Neural cell (in vitro differentiated cells): Measurements from ENCODE around the gene HOXC13. TPM values are rescaled to one million over a fixed set of nuclear protein-coding genes. Genes with fewer than 3 reads are reported as not detected.

ENCODE experiments used
- H2AFZ ChIP-seq: fragments of 200-600, 300-800 bp; sonication (generic), shearing (Covaris generic); 2 replicates; pipeline ENCODE4 v1.6.0; 2014; ENCODE audit warnings: low read depth, mild to moderate bottlenecking, antibody characterized with exemption, low read length, moderate library complexity
- H3F3A ChIP-seq: fragments of 200-600 bp; shearing (Covaris generic); 2 replicates; pipeline ENCODE4 v1.6.1; 2016; ENCODE audit warnings: mild to moderate bottlenecking, moderate library complexity, mixed read lengths, antibody characterized with exemption, low read length; ENCODE audit not compliant: insufficient read depth, poor library complexity, severe bottlenecking
- H3K27ac ChIP-seq: fragments of 200-600, 300-800 bp; sonication (generic), shearing (Covaris generic); 2 replicates; pipeline ENCODE4 v1.5.1; 2014; ENCODE audit warnings: mild to moderate bottlenecking, low read length, moderate library complexity
- H3K27me3 ChIP-seq: fragments of 300-800, 200-600 bp; sonication (generic), shearing (Covaris generic); 2 replicates; pipeline ENCODE4 v1.6.0; 2014; ENCODE audit warnings: mild to moderate bottlenecking, low read depth, low read length, moderate library complexity; ENCODE audit not compliant: insufficient read depth
- H3K36me3 ChIP-seq: fragments of 300-800, 200-600 bp; sonication (generic), shearing (Covaris generic); 2 replicates; pipeline ENCODE4 v1.5.1; 2014; ENCODE audit warnings: mild to moderate bottlenecking, antibody characterized with exemption, low read length, moderate library complexity; ENCODE audit not compliant: insufficient read depth
- H3K4me2 ChIP-seq: fragments of 300-800, 200-600 bp; sonication (generic), shearing (Covaris generic); 2 replicates; pipeline ENCODE4 v1.6.0; 2014; ENCODE audit warnings: mild to moderate bottlenecking, low read length
- H3K4me3 ChIP-seq: fragments of 300-800, 200-600 bp; sonication (generic), shearing (Covaris generic); 2 replicates; pipeline ENCODE4 v1.5.1; 2014; ENCODE audit warnings: mild to moderate bottlenecking, low read length, moderate library complexity
- H3K79me2 ChIP-seq: fragments of 200-600 bp; shearing (Covaris generic); replicated peaks from 2 replicates; pipeline ENCODE4 v1.6.0; 2014; ENCODE audit warnings: mild to moderate bottlenecking, low read length, moderate library complexity; ENCODE audit not compliant: insufficient read depth
- H3K9ac ChIP-seq: fragments of 300-800, 200-600 bp; sonication (generic), shearing (Covaris generic); 2 replicates; pipeline ENCODE4 v1.6.1; 2016; ENCODE audit warnings: mild to moderate bottlenecking, low read length, mixed read lengths
- H3K9me2 ChIP-seq: fragments of 200-600 bp; shearing (Covaris generic); 2 replicates; pipeline ENCODE4 v1.6.1; 2016; ENCODE audit warnings: mild to moderate bottlenecking, low read length, mixed read lengths; ENCODE audit not compliant: insufficient read depth
- H3K9me3 ChIP-seq: fragments of 200-600, 300-800 bp; sonication (generic), shearing (Covaris generic); 2 replicates; pipeline ENCODE4 v1.6.1; 2016; ENCODE audit warnings: mild to moderate bottlenecking, mixed run types, low read length, moderate library complexity, mixed read lengths
- H4K20me1 ChIP-seq: fragments of 200-600 bp; shearing (Covaris generic); 2 replicates; pipeline ENCODE4 v1.6.1; 2016; ENCODE audit warnings: mild to moderate bottlenecking, mixed run types; ENCODE audit not compliant: insufficient read depth
- EP300 ChIP-seq: fragments of 450-650 bp; conservative IDR thresholded peaks from 2 replicates; pipeline ENCODE4 v1.6.1; 2014; ENCODE audit warnings: antibody characterized with exemption, mild to moderate bottlenecking, moderate library complexity; ENCODE audit not compliant: poor library complexity, severe bottlenecking
- EZH2 ChIP-seq: fragments of 200-600, 300-800 bp; shearing (Covaris generic), sonication (generic); IDR thresholded peaks from 2 replicates; pipeline ENCODE4 v1.6.1; 2014; ENCODE audit warnings: antibody characterized with exemption, low read length, borderline replicate concordance, mild to moderate bottlenecking; ENCODE audit not compliant: insufficient read depth, poor library complexity, severe bottlenecking
- MXI1 ChIP-seq: fragments of 450-650 bp; conservative IDR thresholded peaks from 2 replicates; pipeline ENCODE4 v1.6.1; 2014; ENCODE audit warnings: antibody characterized with exemption, mild to moderate bottlenecking; ENCODE audit not compliant: poor library complexity, severe bottlenecking
- POLR2AphosphoS5 ChIP-seq: IDR thresholded peaks from 2 replicates; pipeline ENCODE4 v1.6.1; 2012
- RAD21 ChIP-seq: fragments of 450-650 bp; conservative IDR thresholded peaks from 2 replicates; pipeline ENCODE4 v1.6.1; 2014; ENCODE audit warnings: antibody characterized with exemption, mild to moderate bottlenecking, moderate library complexity
- SMC3 ChIP-seq: fragments of 450-650 bp; conservative IDR thresholded peaks from 2 replicates; pipeline ENCODE4 v1.6.1; 2014; ENCODE audit warnings: antibody characterized with exemption, mild to moderate bottlenecking, moderate library complexity; ENCODE audit not compliant: poor library complexity
- TAF1 ChIP-seq: IDR thresholded peaks from 2 replicates; pipeline ENCODE4 v1.6.1; 2012; ENCODE audit warnings: low read depth
- polyA plus RNA-seq: library from polyadenylated mRNA; depleted of rRNA; stranded (reverse); fragments of >200 nt; gene quantifications from 2 replicates; pipeline ENCODE4 v1.2.3, GENCODE V29; 2014
- TF ChIP-seq, protein P1 (sequence below): fragments of 450-650 bp; IDR thresholded peaks from 2 replicates; pipeline ENCODE4 v1.5.1; 2014; ENCODE audit warnings: antibody characterized with exemption, mild to moderate bottlenecking, moderate library complexity; ENCODE audit not compliant: poor library complexity, severe bottlenecking
- TF ChIP-seq, protein P2 (sequence below): IDR thresholded peaks from 2 replicates; pipeline ENCODE4 v1.6.1; 2012; ENCODE audit warnings: borderline replicate concordance

The HOXC13 gene
- polyA plus RNA-seq, 1 donor from 2014 or later, result not detected

DNA sequence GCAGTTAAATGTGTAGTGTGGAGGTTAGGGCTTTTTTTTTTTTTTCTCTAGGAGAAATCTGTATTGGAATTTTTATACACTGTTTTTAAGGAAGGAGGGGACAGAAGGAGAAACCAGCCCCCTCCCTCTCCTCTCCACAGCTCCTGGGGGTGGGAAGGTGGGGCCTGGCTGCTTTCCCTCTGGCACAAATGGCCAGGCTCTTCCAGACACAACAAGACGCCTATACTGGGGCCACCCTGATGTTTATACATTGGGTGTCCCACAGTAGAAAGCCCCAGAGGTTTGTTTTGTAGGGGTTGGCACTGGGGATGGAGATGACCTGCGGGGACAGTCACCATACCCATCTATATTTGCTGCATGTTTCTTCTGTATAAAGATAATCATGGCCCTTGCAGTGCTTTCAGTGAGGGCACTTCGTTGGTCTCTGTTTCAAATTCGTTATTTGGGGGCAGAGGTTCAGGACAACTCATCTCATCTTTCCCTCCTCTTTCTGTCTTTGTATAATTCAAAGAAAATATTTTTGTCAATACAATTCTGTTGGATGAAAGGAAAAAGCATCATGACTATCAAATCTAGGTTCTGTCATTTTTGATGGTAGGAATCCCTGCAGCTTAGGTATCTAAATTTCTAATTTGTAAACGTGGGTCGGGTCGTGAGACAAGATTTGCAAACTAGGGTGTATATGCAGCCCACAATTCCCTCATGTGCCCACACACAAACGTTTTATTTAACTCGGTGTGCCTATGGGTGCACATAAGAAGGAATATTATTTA is 38.4 kb downstream of the HOXC13 start:
- H4K20me1 ChIP-seq, result no peaks in the 10 kb centered on the region
- no peak overlapping the region for H3K9ac ChIP-seq
- no peaks in the 10 kb centered on the region for H3K79me2 ChIP-seq
- H3K4me2 ChIP-seq, result no peak overlapping the region
- no peak overlapping the region for H3K27ac ChIP-seq
- H3K27me3 ChIP-seq, result peaks cover 99% of the 10 kb centered on the region
- H3K9me3 ChIP-seq, result no peaks in the 10 kb centered on the region
- H3K4me3 ChIP-seq, result no peak overlapping the region
- no peaks in the 10 kb centered on the region for H3F3A ChIP-seq
- TF ChIP-seq POLR2AphosphoS5 (no peak), EZH2 (no peak), SMC3 (no peak), TAF1 (no peak), MXI1 (no peak), RAD21 (no peak), EP300 (no peak)
- TF ChIP-seq, protein P1, sequence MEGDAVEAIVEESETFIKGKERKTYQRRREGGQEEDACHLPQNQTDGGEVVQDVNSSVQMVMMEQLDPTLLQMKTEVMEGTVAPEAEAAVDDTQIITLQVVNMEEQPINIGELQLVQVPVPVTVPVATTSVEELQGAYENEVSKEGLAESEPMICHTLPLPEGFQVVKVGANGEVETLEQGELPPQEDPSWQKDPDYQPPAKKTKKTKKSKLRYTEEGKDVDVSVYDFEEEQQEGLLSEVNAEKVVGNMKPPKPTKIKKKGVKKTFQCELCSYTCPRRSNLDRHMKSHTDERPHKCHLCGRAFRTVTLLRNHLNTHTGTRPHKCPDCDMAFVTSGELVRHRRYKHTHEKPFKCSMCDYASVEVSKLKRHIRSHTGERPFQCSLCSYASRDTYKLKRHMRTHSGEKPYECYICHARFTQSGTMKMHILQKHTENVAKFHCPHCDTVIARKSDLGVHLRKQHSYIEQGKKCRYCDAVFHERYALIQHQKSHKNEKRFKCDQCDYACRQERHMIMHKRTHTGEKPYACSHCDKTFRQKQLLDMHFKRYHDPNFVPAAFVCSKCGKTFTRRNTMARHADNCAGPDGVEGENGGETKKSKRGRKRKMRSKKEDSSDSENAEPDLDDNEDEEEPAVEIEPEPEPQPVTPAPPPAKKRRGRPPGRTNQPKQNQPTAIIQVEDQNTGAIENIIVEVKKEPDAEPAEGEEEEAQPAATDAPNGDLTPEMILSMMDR, result no peak
- TF ChIP-seq, protein P2, sequence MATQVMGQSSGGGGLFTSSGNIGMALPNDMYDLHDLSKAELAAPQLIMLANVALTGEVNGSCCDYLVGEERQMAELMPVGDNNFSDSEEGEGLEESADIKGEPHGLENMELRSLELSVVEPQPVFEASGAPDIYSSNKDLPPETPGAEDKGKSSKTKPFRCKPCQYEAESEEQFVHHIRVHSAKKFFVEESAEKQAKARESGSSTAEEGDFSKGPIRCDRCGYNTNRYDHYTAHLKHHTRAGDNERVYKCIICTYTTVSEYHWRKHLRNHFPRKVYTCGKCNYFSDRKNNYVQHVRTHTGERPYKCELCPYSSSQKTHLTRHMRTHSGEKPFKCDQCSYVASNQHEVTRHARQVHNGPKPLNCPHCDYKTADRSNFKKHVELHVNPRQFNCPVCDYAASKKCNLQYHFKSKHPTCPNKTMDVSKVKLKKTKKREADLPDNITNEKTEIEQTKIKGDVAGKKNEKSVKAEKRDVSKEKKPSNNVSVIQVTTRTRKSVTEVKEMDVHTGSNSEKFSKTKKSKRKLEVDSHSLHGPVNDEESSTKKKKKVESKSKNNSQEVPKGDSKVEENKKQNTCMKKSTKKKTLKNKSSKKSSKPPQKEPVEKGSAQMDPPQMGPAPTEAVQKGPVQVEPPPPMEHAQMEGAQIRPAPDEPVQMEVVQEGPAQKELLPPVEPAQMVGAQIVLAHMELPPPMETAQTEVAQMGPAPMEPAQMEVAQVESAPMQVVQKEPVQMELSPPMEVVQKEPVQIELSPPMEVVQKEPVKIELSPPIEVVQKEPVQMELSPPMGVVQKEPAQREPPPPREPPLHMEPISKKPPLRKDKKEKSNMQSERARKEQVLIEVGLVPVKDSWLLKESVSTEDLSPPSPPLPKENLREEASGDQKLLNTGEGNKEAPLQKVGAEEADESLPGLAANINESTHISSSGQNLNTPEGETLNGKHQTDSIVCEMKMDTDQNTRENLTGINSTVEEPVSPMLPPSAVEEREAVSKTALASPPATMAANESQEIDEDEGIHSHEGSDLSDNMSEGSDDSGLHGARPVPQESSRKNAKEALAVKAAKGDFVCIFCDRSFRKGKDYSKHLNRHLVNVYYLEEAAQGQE, result no peak
- H2AFZ ChIP-seq, result no peak overlapping the region
- no peaks in the 10 kb centered on the region for H3K9me2 ChIP-seq
- no peaks in the 10 kb centered on the region for H3K36me3 ChIP-seq

DNA sequence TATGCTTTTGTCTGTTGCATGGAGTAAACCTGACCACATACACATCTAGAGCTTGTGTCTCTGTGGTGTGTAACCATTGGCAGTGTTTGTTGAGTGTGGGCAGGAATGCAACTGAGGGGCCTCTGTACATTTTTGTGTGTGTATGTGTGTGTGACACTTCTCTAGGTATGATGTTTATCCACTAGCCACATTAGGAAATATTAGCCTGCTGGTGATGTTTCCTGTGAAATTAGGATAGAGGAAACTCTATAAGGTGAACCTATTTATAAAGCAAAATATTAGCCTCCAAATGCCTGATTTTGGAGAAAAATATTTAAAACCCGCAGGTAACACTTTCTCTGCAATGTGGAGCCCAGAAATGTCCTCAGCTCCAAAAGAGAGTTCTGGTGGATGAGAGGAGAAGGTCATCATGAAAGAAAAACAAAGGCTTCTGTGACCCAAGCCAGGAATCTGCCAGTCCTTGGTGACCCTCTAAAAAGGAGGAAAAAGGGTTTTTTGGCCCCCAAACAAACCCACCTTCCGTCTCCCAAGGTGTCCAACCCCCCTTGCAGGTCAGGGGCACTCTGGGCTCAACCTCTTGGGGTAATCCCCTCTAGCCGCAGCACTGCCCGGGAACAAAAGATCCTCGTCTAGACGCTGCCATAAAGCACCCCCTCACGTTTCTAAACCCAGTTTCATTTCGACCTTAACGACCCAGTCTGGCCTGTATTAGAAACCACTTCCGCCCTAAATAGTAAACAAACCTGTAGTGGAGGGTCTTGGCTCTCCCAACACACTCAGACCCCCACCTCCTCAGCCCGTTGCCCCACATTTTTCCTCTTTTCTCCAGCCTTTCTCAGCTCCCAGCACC is 39.2 kb downstream of the HOXC13 start:
- Histone ChIP-seq H4K20me1 (no peaks in the 10 kb centered on the region), H3K4me2 (no peak overlapping the region), H3F3A (no peaks in the 10 kb centered on the region), H3K9me2 (no peaks in the 10 kb centered on the region), H3K27me3 (peaks cover 99% of the 10 kb centered on the region), H3K36me3 (no peaks in the 10 kb centered on the region), H3K9ac (no peak overlapping the region), H3K4me3 (no peak overlapping the region), H3K9me3 (no peaks in the 10 kb centered on the region), H2AFZ (no peak overlapping the region), H3K27ac (no peak overlapping the region), H3K79me2 (no peaks in the 10 kb centered on the region)
- TF ChIP-seq, protein P2, result no peak
- no peak for TF ChIP-seq TAF1
- TF ChIP-seq SMC3, result no peak
- TF ChIP-seq, protein P1, result no peak
- no peak for TF ChIP-seq EP300
- no peak for TF ChIP-seq RAD21
- TF ChIP-seq EZH2, result no peak
- TF ChIP-seq POLR2AphosphoS5, result no peak
- TF ChIP-seq MXI1, result no peak
